Measurements from ENCODE around the gene AGTPBP1. TPM values are rescaled to one million over a fixed set of nuclear protein-coding genes. Genes with fewer than 3 reads are reported as not detected.

Gene AGTPBP1
- total RNA-seq, 1 experiment from 2014 or later: 54.7 TPM

GRCh38 chr9:85645909-85646627 is 95.7 kb downstream of the AGTPBP1 start:
- H3K27ac Mint-ChIP-seq: no peak overlapping the region
- no peak overlapping the region for H3K4me3 Mint-ChIP-seq
- ATAC-seq: no peak
- H3K4me1 Mint-ChIP-seq: no peaks in the 10 kb centered on the region
- TF ChIP-seq SOX15 (CRISPR knock-in tag; IDR thresholded peaks at IDR 0.05) (no peak), ZNF317 (CRISPR knock-in tag; IDR thresholded peaks at IDR 0.05; ENCODE audit: borderline replicate concordance, low read depth) (no peak), ZNF138 (CRISPR knock-in tag; conservative IDR thresholded peaks at IDR 0.05) (no peak), JUN (CRISPR knock-in tag; IDR thresholded peaks at IDR 0.05) (no peak), MXD4 (CRISPR knock-in tag; IDR thresholded peaks at IDR 0.05; ENCODE audit: borderline replicate concordance) (no peak), ATF1 (CRISPR knock-in tag; IDR thresholded peaks at IDR 0.05) (no peak), AFF4 (CRISPR knock-in tag; IDR thresholded peaks at IDR 0.05; ENCODE audit: borderline replicate concordance) (no peak), NFE2L1 (CRISPR knock-in tag; IDR thresholded peaks at IDR 0.05) (no peak), HMGA2 (CRISPR knock-in tag; IDR thresholded peaks at IDR 0.05) (no peak), AR (CRISPR knock-in tag; IDR thresholded peaks at IDR 0.05) (no peak)
- DNase-seq (ENCODE audit: low spot score): no peak
- ChIA-PET POLR2A (no interaction called here), CTCF (no interaction called here)
- H3K36me3 Mint-ChIP-seq: peaks cover 20% of the 10 kb centered on the region
- no peaks in the 10 kb centered on the region for H3K9me3 Mint-ChIP-seq
- H3K27me3 Mint-ChIP-seq (ENCODE audit: low read depth): no peaks in the 10 kb centered on the region

GRCh38 chr9:85640425-85640824 is 101.3 kb downstream of the AGTPBP1 start:
- Mint-ChIP-seq H3K9me3 (no peaks in the 10 kb centered on the region), H3K4me3 (no peak overlapping the region), H3K27ac (peak overlapping the region; percentile 76; the same call in 1 of the 2 replicates), H3K4me1 (peaks cover 9% of the 10 kb centered on the region), H3K27me3 (ENCODE audit: low read depth) (no peaks in the 10 kb centered on the region), H3K36me3 (peaks cover 12% of the 10 kb centered on the region; the same call in 1 of the 2 replicates)
- ChIA-PET POLR2A (no interaction called here), CTCF (interaction anchor here (0.6 kb wide), 1 partner anchor 121 kb away, joined by 3 read pairs; no protein-coding TSS in a partner anchor)
- DNase-seq (ENCODE audit: low spot score) (no peak), ATAC-seq (no peak)
- TF ChIP-seq GABPB1 (CRISPR knock-in tag; IDR thresholded peaks at IDR 0.05): no peak
- TF ChIP-seq ZBTB43 (CRISPR knock-in tag; IDR thresholded peaks at IDR 0.05): no peak
- TF ChIP-seq ATF2 (CRISPR knock-in tag; IDR thresholded peaks at IDR 0.05; ENCODE audit: borderline replicate concordance, low read depth): no peak
- no peak for TF ChIP-seq MAX (CRISPR knock-in tag; IDR thresholded peaks at IDR 0.05)
